H1 (cell line): ENCODE results near the gene MYOM1. TPM values are rescaled to one million over a fixed set of nuclear protein-coding genes. Genes with fewer than 3 reads are reported as not detected.
"Not testable (repeated sequence)": the region's sequence is repeated elsewhere in the genome, so short reads cannot be mapped to it uniquely, and the experiment has no call there.

Experiments
- CTCF ChIA-PET: fragments of 300-600 bp; sonication (Branson Sonifier 250); formaldehyde crosslinking; loops from one replicate; lab custom pipeline; 2021; ENCODE audit not compliant: partially characterized antibody; lab: Charles Lee
- POLR2A ChIA-PET: fragments of 300-600 bp; sonication (Branson Sonifier 250); formaldehyde crosslinking; loops from one replicate; lab custom pipeline; 2021; ENCODE audit warnings: inconsistent platforms; ENCODE audit not compliant: partially characterized antibody; lab: Charles Lee
- DNase-seq, 2 experiments: peaks; one replicate each; pipeline versions ENCODE4 v3.0.0 to v3.0.0-alpha.2; 2010 to 2022; ENCODE audit warnings: low spot score in 2 of 2, low read depth in 1 of 2, mixed read lengths in 1 of 2
- FAIRE-seq: peaks from 2 replicates; lab custom pipeline; 2011; peaks lifted over from hg19 to GRCh38; lab: Jason Lieb, UNC
- H2AFZ ChIP-seq: 2 replicates; pipeline ENCODE4 v1.8.1; 2012; ENCODE audit warnings: low read length, inconsistent platforms
- H2AK5ac ChIP-seq: 2 replicates; pipeline ENCODE4 v1.6.1; 2013; ENCODE audit warnings: low read depth, low read length
- H2BK120ac ChIP-seq: replicated peaks from 2 replicates; pipeline ENCODE3; 2013; ENCODE audit warnings: low read depth, low read length, inconsistent platforms
- H2BK12ac ChIP-seq: 2 replicates; pipeline ENCODE4 v1.6.1; 2013; ENCODE audit warnings: low read depth, low read length
- H2BK15ac ChIP-seq: 2 replicates; pipeline ENCODE4 v1.6.1; 2013; ENCODE audit warnings: low read length
- H2BK20ac ChIP-seq: 2 replicates; pipeline ENCODE4 v1.6.1; 2013; ENCODE audit warnings: low read length
- H2BK5ac ChIP-seq: 2 replicates; pipeline ENCODE4 v1.6.1; 2013; ENCODE audit warnings: low read depth, low read length
- H3K14ac ChIP-seq: 2 replicates; pipeline ENCODE4 v1.6.1; 2013; ENCODE audit warnings: inconsistent platforms; ENCODE audit not compliant: insufficient read length
- H3K18ac ChIP-seq: 2 replicates; pipeline ENCODE4 v1.6.1; 2013; ENCODE audit warnings: low read length; ENCODE audit errors: extremely low read depth
- H3K23ac ChIP-seq: 2 replicates; pipeline ENCODE4 v1.6.1; 2013; ENCODE audit warnings: inconsistent platforms; ENCODE audit not compliant: insufficient read length
- H3K23me2 ChIP-seq: 2 replicates; pipeline ENCODE4 v1.6.1; 2013; ENCODE audit warnings: low read depth, low read length
- H3K27ac ChIP-seq: 2 replicates; pipeline ENCODE4 v1.6.1; 2011; ENCODE audit warnings: low read depth, low read length, inconsistent platforms
- H3K27me3 ChIP-seq, 4 experiments: replicated peaks in 1 of 4; 1 replicate in 1 of 4; 2 replicates in 3 of 4; pipeline versions ENCODE4 v1.6.1 to v1.8.1; 2011 to 2013; ENCODE audit warnings: low read length in 3 of 4, mild to moderate bottlenecking in 3 of 4, inconsistent platforms in 2 of 4, mixed read lengths in 2 of 4, moderate library complexity in 1 of 4; ENCODE audit not compliant: control insufficient read depth in 3 of 4, insufficient read depth in 3 of 4; ENCODE audit errors: extremely low read depth in 1 of 4
- H3K36me3 ChIP-seq, 4 experiments: 2 replicates each; pipeline versions ENCODE4 v1.6.1 to v1.8.1; 2011 to 2013; ENCODE audit warnings: mild to moderate bottlenecking in 4 of 4, low read length in 3 of 4, moderate library complexity in 2 of 4, control low read depth in 1 of 4, inconsistent platforms in 1 of 4; ENCODE audit not compliant: insufficient read depth in 4 of 4, control insufficient read depth in 2 of 4
- H3K4ac ChIP-seq: replicated peaks from 2 replicates; pipeline ENCODE3; 2013; ENCODE audit warnings: low read length, low read depth, mixed read lengths, inconsistent platforms; ENCODE audit not compliant: insufficient read length
- H3K4me1 ChIP-seq, 4 experiments: replicated peaks in 1 of 4; 1 replicate in 1 of 4; 2 replicates in 3 of 4; pipeline versions ENCODE4 v1.6.1 to v1.8.1; 2011 to 2013; ENCODE audit warnings: low read length in 3 of 4, inconsistent platforms in 2 of 4, mixed read lengths in 1 of 4; ENCODE audit not compliant: insufficient read depth in 4 of 4, control insufficient read depth in 3 of 4
- H3K4me2 ChIP-seq, 2 experiments: 2 replicates each; pipeline versions ENCODE4 v1.6.1 to v1.8.1; 2011 to 2013; ENCODE audit warnings: low read depth in 2 of 2, low read length in 2 of 2, control low read depth in 1 of 2, inconsistent platforms in 1 of 2, mild to moderate bottlenecking in 1 of 2; ENCODE audit not compliant: insufficient read depth in 1 of 2
- H3K4me3 ChIP-seq, 4 experiments: fragments of 200-600, 300-600 bp in 1 of 4; sonication (generic), shearing (Covaris generic), sonication (Bioruptor Twin) in 1 of 4; 2 replicates each; pipeline versions ENCODE4 v1.5.1 to v1.8.1; 2011 to 2016; ENCODE audit warnings: low read length in 4 of 4, low read depth in 3 of 4, control low read depth in 2 of 4, inconsistent platforms in 2 of 4, mild to moderate bottlenecking in 2 of 4, mixed read lengths in 1 of 4, moderate library complexity in 1 of 4; ENCODE audit not compliant: insufficient read depth in 2 of 4; ENCODE audit errors: extremely low read depth in 1 of 4
- H3K56ac ChIP-seq: replicated peaks from 2 replicates; pipeline ENCODE3; 2013; ENCODE audit warnings: low read depth, mild to moderate bottlenecking, mixed read lengths, low read length, inconsistent platforms; ENCODE audit not compliant: insufficient read length
- H3K79me1 ChIP-seq: 2 replicates; pipeline ENCODE4 v1.6.1; 2013; ENCODE audit warnings: low read depth, low read length, control low read depth
- H3K79me2 ChIP-seq, 2 experiments: 2 replicates each; pipeline versions ENCODE4 v1.6.1 to v1.8.1; 2012 to 2013; ENCODE audit warnings: low read length in 2 of 2, mild to moderate bottlenecking in 2 of 2, inconsistent platforms in 1 of 2; ENCODE audit not compliant: insufficient read depth in 2 of 2, control insufficient read depth in 1 of 2
- H3K9ac ChIP-seq, 4 experiments: replicated peaks in 1 of 4; 1 replicate in 1 of 4; 2 replicates in 3 of 4; pipeline versions ENCODE4 v1.6.1 to v1.8.1; 2011 to 2013; ENCODE audit warnings: low read depth in 3 of 4, low read length in 3 of 4, control low read depth in 2 of 4, mild to moderate bottlenecking in 2 of 4, moderate library complexity in 2 of 4, inconsistent platforms in 1 of 4; ENCODE audit errors: extremely low read depth in 1 of 4
- H3K9me3 ChIP-seq, 2 experiments: 2 replicates each; pipeline versions ENCODE4 v1.6.1 to v1.8.1; 2012 to 2013; ENCODE audit warnings: mild to moderate bottlenecking in 2 of 2, moderate library complexity in 2 of 2, control low read depth in 1 of 2, inconsistent platforms in 1 of 2, low read depth in 1 of 2, low read length in 1 of 2, mixed read lengths in 1 of 2; ENCODE audit not compliant: insufficient read depth in 2 of 2
- H4K20me1 ChIP-seq, 2 experiments: replicated peaks in 1 of 2; 2 replicates each; pipeline versions ENCODE3 to v1.8.1; 2011 to 2013; ENCODE audit warnings: inconsistent platforms in 2 of 2, low read length in 2 of 2, mild to moderate bottlenecking in 1 of 2; ENCODE audit not compliant: insufficient read depth in 2 of 2, control insufficient read depth in 1 of 2
- H4K5ac ChIP-seq: 2 replicates; pipeline ENCODE4 v1.6.1; 2013; ENCODE audit warnings: low read length, low read depth, mixed read lengths, inconsistent platforms; ENCODE audit not compliant: insufficient read length
- H4K8ac ChIP-seq: 2 replicates; pipeline ENCODE4 v1.8.0; 2013; ENCODE audit warnings: mild to moderate bottlenecking, moderate library complexity, low read length, inconsistent platforms; ENCODE audit not compliant: insufficient read depth; ENCODE audit errors: extremely low read depth
- H4K91ac ChIP-seq: replicated peaks from 2 replicates; pipeline ENCODE3; 2013; ENCODE audit warnings: low read length, mixed read lengths, inconsistent platforms; ENCODE audit not compliant: insufficient read length
- BCL11A ChIP-seq, 2 experiments: IDR thresholded peaks; one replicate each; pipeline ENCODE4 v1.6.1; 2011; ENCODE audit warnings: low read depth in 2 of 2, low read length in 2 of 2, mild to moderate bottlenecking in 2 of 2
- GABPA ChIP-seq: IDR thresholded peaks from 2 replicates; pipeline ENCODE4 v1.6.1; 2011; ENCODE audit warnings: mild to moderate bottlenecking, low read length, moderate library complexity, borderline replicate concordance; ENCODE audit not compliant: insufficient read depth
- WGBS, 2 experiments: shearing (Covaris generic) in 1 of 2; methylation state at CpG; one replicate each; pipeline versions ENCODE4 v1.1.6 to v1.1.7; 2013 to 2015; ENCODE audit warnings: low lambda C conversion rate in 2 of 2, mixed read lengths in 2 of 2, inconsistent platforms in 1 of 2, low coverage in 1 of 2, missing lambda C conversion rate in 1 of 2; ENCODE audit not compliant: insufficient replicate concordance in 2 of 2, insufficient coverage in 1 of 2, insufficient read length in 1 of 2; ENCODE audit errors: extremely low coverage in 1 of 2, missing lambda C conversion rate in 1 of 2; 5-methylcytosine and 5-hydroxymethylcytosine counted together
- polyA plus RNA-seq, 7 experiments: library from polyadenylated mRNA; depleted of rRNA in 3 of 7; stranded (reverse) in 5 of 7; unstranded in 2 of 7; fragments of >200 nt in 5 of 7; fragments of 200-250 nt in 2 of 7; gene quantifications; 1 replicate in 5 of 7; 2 replicates in 1 of 7; 4 replicates in 1 of 7; pipeline versions ENCODE4 v1.2.1 to v1.2.3, GENCODE V29; 2011 to 2013; ENCODE audit warnings: missing spikeins in 2 of 7, mixed read lengths in 2 of 7
- total RNA-seq: library from RNA; stranded (reverse); fragmentation: NEBNext Ultra II Directional; extraction: Animal tissue kit (Norgen Biotek cat#: 25700); gene quantifications from 2 replicates; pipeline ENCODE4 v1.2.1, GENCODE V29; 2021

The MYOM1 gene
- total and polyA plus RNA-seq, 2 of the 8 experiments (the other 6 are each of a cell fraction or from before 2014, with no cell fraction given), result 0.06 to 0.32 TPM

GRCh38 chr18:3051718-3052410 is 167.9 kb downstream of the MYOM1 start (continued):
- TF ChIP-seq GABPA (no peak), BCL11A (IDR thresholded peaks at IDR 0.05; ENCODE audit: low read depth in 2 of 2, low read length in 2 of 2) (no peak)
- TF ChIP-seq, all 59 proteins: peak for 0

- not testable (repeated sequence) for H4K5ac ChIP-seq, H4K8ac ChIP-seq, H2BK20ac ChIP-seq, H2AK5ac ChIP-seq, H4K20me1 ChIP-seq, H3K4me3 ChIP-seq, H3K79me1 ChIP-seq, H3K18ac ChIP-seq, H3K9me3 ChIP-seq, H3K36me3 ChIP-seq, H3K9ac ChIP-seq, H3K56ac ChIP-seq, H3K4ac ChIP-seq, H2BK120ac ChIP-seq, H2BK5ac ChIP-seq, H3K27me3 ChIP-seq, H4K91ac ChIP-seq, H2AFZ ChIP-seq, H3K4me2 ChIP-seq, H3K14ac ChIP-seq, H3K4me1 ChIP-seq, H3K23ac ChIP-seq, H2BK15ac ChIP-seq, H3K27ac ChIP-seq, H3K23me2 ChIP-seq, H3K79me2 ChIP-seq, H2BK12ac ChIP-seq, FAIRE-seq, DNase-seq
- WGBS, 2 experiments, result 58% methylated on average over 2 of the region's 8 CpGs; no CpG with 5 or more reads in 1 of the 2 experiments
- CTCF ChIA-PET, result interaction anchor here (1.4 to 3.3 kb wide), 2 partner anchors 13 to 196 kb away, joined by 6 to 14 read pairs; no protein-coding TSS in a partner anchor
- POLR2A ChIA-PET, result interaction anchor here (1.2 kb wide), 1 partner anchor 247 kb away, joined by 3 read pairs; no protein-coding TSS in a partner anchor
Observed at GRCh38 chr18:3049897-3050454, 169.8 kb downstream of the MYOM1 start.
